Measurements from ENCODE around the gene PEPD.

DNA sequence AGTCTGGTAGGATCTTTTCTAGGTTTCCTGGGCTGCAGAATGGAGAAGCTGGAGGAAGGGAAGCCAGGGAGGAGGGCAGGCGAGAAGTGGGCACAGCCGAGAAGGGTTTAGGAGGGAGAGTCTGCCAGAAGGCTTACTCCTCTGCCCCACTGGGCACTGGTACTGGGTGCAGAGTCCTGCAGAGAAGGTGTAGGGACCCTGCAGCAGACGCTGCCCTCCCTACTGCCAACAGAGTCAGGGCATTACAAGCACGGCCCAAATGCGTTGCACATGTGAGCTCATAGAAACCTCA lies 726 bp upstream of the PEPD start:
- TF ChIP-seq EZH2 (IDR thresholded peaks at IDR 0.05; ENCODE audit: borderline replicate concordance) (no peak), EZH2phosphoT487 (IDR thresholded peaks at IDR 0.05; ENCODE audit: low read depth, severe bottlenecking, unreplicated experiment) (no peak)
- TF ChIP-seq, protein P1, sequence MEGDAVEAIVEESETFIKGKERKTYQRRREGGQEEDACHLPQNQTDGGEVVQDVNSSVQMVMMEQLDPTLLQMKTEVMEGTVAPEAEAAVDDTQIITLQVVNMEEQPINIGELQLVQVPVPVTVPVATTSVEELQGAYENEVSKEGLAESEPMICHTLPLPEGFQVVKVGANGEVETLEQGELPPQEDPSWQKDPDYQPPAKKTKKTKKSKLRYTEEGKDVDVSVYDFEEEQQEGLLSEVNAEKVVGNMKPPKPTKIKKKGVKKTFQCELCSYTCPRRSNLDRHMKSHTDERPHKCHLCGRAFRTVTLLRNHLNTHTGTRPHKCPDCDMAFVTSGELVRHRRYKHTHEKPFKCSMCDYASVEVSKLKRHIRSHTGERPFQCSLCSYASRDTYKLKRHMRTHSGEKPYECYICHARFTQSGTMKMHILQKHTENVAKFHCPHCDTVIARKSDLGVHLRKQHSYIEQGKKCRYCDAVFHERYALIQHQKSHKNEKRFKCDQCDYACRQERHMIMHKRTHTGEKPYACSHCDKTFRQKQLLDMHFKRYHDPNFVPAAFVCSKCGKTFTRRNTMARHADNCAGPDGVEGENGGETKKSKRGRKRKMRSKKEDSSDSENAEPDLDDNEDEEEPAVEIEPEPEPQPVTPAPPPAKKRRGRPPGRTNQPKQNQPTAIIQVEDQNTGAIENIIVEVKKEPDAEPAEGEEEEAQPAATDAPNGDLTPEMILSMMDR (IDR thresholded peaks at IDR 0.05; ENCODE audit: poor library complexity): no peak

Measured in hepatocyte (in vitro differentiated cells).